Measurements from ENCODE around the gene PRPSAP1. TPM values are rescaled to one million over a fixed set of nuclear protein-coding genes. Genes with fewer than 3 reads are reported as not detected.
"Not testable (repeated sequence)": the region's sequence is repeated elsewhere in the genome, so short reads cannot be mapped to it uniquely, and the experiment has no call there.

The PRPSAP1 gene
- total RNA-seq, 1 experiment from 2014 or later = 31.7 TPM

DNA sequence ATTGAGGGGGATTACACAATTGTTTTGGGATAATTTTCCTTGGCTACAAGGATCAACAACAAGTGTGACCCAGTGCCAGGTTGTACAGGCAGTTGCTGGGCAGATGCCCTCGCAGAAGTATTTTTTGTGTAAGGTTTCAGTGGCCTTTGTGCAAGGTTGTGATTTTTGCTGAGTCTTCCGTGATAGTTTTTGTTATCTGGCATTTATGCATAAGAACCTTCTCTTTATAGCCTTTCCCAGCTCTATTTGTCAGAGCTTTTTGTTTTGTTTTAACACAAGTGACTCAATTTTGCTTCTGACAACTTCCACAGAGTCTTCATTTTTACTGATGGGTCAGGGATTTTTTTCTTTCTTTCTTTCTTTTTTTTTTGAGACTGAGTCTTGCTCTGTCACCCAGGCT, 6.7 kb upstream of the PRPSAP1 start:
- no peak for DNase-seq (ENCODE audit: low spot score)

DNA sequence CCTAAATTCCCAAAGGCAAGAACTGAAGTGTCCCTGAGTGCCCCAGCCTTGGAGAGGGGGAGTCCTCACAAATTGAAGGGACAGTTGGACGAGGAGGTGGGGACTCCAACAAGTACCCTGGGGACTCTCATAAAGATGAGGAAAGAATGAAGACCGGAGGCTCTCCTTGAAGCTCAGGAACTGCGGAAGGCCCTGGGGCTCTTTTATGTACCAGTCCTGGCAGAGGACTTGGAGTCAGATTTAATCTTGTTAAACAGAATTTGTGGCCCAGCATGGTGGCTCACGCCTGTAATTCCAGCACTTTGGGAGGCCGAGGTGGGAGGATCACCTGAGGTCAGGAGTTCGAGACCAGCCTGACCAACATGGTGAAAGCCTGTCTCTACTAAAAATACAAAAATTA, 6.1 kb upstream of the PRPSAP1 start:
- DNase-seq (ENCODE audit: low spot score) = not testable (repeated sequence)

DNA sequence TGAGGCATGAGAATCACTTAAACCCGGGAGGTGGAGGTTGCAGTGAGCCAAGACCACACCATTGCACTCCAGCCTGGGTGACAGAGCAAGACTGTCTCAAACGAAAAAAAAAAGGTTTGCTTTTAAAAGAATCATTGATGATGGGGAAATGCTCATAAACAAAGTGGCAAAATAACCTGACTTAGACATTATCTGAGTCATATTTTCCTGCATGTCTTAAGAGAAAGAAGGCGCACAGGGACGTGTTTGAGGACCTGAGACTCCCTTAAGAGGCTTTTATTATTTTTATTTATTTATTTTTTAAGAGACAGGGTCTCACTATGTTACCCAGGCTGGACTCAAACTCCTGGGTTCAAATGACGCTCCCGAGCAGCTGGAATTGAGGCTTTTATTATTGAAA, 5.7 kb upstream of the PRPSAP1 start:
- DNase-seq (ENCODE audit: low spot score) = no peak

- no peak for DNase-seq (ENCODE audit: low spot score)
These were observed 4.0 kb upstream of the PRPSAP1 start for GRCh38 chr17:76357597-76358158.

DNA sequence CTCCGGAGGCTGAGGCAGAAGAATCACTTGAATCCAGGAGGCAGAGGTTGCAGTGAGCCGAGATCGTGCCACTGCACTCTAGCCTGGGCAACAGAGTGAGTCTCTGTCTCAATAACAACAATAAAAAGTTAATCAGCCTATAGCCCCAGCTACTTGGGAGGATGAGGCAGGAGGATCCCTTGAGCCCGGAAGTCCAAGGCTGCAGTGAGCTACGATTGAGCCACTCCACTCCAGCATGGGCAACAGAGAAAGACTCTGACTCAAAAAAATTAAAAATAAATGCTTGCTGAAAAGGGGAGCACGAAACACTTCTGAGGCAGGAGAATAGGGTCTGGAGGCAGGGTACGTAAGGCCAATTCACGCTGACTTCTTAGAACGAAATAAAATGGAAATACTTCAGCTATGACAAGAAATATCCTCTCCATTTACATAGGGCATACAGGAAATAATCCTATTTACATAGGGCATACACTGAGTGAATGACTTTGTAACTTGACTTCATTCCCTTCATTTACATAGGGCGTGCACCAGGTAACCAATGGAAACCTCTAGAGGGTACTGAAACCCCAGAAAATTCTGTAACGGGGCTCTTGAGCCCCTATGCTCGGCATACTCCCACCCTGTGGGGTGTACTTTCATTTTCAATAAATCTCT, 3.2 kb upstream of the PRPSAP1 start:
- DNase-seq (ENCODE audit: low spot score) = no peak

- DNase-seq (ENCODE audit: low spot score) = no peak
These were observed 1.1 kb upstream of the PRPSAP1 start for GRCh38 chr17:76354747-76355310.

GRCh38 chr17:76354317-76354729, 607 bp upstream of the PRPSAP1 start:
- DNase-seq (ENCODE audit: low spot score) = no peak

DNA sequence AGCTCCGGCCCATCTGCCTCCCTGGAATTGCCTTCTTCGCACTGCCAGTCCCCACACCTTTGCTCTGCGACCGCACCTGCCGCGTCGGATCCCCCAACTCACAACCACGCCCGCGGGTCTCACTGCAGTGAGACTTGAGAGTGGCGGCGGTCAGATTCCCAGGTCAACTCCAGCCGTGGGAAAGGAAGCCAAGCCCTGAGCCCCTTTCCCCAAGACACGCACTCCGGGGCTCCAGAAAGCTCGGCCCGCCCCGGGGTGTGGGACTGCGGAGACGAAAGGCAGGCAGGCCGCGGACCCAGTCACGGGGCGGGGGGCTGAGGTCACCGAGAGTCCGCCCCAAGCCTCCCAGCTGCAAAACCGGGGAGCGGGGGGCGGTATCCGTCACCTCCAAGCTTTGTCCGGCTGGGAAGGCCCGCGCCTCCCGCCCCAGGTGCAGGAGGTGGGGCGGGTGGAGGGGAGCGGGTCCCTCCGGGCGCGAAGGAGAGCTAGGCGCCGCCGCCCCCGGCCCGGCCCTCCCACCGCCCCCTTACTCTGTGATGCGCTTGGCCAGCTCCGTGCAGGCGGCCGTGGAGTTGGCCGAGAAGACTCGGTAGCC, 615 bp downstream of the PRPSAP1 start:
- DNase-seq (ENCODE audit: low spot score) = peak; percentile 19

- DNase-seq (ENCODE audit: low spot score) = no peak
These were observed 2.1 kb downstream of the PRPSAP1 start for GRCh38 chr17:76351526-76352071.

DNA sequence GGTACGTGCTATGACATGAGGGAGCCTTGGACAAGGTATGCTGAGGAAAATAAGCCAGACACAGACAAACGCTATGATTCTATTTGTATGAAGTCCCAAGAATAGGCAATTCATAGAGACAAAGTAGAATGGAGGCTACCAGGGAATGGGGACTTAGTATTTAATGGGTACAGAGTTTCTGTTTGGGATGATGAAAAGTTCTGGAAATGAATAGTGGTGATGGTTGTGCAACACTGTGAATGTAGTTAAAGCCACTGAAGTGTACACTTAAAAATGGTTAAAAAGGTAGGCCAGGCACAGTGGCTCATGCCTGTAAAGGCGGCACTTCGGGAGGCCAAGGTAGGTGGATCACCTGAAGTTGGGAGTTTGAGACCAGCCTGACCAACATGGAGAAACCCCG, 3.3 kb downstream of the PRPSAP1 start:
- DNase-seq (ENCODE audit: low spot score) = no peak

DNA sequence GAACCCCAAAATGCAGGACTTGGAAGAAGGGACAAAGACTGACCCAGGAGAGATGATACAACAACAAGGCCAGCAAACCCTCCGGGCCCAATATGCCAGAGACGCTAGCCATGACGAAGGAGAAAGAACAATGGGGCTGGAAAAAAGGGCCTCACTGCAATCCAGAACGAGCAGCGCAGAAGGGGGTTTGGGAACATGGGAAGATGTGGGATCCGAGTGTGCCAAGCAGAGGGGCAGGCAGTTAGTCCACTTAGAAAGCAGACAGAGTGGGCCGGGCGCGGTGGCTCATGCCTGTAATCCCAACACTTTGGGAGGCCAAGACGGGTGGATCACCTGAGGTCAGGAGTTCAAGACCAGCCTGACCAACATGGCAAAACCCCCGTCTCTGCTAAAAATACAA, 6.8 kb downstream of the PRPSAP1 start:
- not testable (repeated sequence) for DNase-seq (ENCODE audit: low spot score)

DNA sequence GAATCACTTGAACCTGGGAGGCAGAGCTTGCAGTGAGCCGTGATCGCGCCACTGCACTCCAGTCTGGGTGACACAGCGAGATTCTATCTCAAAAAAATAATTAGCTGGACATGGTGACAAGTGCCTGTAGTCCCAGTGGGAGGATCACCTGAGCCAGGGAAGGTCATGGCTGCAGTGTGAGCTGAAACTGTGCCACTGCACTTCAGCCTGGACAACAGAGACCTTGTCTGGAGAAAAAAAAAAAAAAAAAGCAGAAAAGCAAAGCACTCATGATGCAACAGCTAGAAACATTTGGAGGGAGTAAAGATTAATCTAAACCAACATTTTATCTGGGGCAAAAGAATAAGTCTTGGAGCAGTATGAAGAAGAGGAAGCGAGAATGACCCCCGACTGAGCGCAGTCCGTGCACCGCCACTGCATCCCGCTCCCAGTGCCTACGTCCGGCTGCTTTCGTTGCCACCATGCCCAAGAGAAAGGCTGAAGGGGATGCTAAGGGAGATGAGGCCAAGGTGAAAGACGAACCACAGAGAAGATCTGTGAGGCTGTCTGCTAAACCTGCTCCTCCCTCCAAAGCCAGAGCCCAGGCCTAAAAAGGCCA, 8.2 kb downstream of the PRPSAP1 start:
- DNase-seq (ENCODE audit: low spot score) = no peak

GRCh38 chr17:76343106-76343505, 10.6 kb downstream of the PRPSAP1 start:
- no peak for DNase-seq (ENCODE audit: low spot score)

GRCh38 chr17:76341301-76341700, 12.4 kb downstream of the PRPSAP1 start:
- no peak for DNase-seq (ENCODE audit: low spot score)

GRCh38 chr17:76337413-76337777, 16.3 kb downstream of the PRPSAP1 start:
- DNase-seq (ENCODE audit: low spot score) = no peak

GRCh38 chr17:76336756-76337412, 16.8 kb downstream of the PRPSAP1 start:
- no peak for DNase-seq (ENCODE audit: low spot score)

DNA sequence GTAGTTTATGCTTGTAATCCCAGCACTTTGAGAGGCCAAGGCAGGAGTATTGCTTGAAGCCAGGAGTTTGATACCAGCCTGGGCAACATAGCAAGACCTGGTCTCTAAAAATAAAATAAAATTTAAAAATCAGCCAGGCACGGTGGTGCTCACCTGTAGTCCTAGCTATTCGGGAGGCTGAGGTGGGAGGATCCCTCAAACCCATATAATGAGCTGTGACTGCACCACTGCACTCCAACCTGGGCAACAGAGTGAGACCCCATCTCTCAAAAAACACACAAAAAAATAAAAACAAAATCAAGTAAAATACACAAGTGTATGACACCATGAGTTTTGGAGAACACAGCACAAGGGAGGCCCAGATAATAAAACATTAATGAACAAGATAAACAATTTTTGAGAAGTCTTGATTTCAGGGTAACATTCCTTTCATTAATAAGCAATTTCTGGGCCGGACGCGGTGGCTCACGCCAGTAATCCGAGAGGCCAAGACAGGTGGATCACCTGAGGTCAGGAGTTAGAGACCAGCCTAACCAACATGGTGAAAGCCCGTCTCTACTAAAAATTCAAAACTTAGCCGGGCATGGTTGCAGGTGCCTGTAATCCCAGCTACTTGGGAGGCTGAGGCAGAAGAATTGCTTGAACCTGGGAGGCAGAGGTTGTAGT, 17.9 kb downstream of the PRPSAP1 start:
- DNase-seq (ENCODE audit: low spot score) = no peak

GRCh38 chr17:76333673-76334505, 19.8 kb downstream of the PRPSAP1 start:
- no peak for DNase-seq (ENCODE audit: low spot score)

DNA sequence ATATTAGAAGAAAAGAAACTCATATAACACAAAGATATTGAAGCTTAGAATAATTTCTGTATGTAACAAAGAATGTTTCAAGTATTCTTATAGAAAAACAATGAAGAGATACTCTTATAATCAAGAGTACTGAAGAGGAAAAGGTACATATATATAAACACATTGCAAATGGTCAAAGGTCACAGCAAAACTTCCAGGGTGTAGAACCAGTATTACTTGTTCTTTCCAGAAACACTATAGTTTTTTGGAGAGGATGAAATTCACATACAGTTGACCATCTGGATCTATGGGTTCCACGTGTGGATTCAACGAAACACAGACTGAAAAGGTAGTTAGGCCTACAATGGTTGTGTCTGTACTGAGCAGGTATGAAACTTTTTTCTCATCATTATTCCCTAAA, 22.6 kb downstream of the PRPSAP1 start:
- peak; percentile 73 for DNase-seq (ENCODE audit: low spot score)

DNA sequence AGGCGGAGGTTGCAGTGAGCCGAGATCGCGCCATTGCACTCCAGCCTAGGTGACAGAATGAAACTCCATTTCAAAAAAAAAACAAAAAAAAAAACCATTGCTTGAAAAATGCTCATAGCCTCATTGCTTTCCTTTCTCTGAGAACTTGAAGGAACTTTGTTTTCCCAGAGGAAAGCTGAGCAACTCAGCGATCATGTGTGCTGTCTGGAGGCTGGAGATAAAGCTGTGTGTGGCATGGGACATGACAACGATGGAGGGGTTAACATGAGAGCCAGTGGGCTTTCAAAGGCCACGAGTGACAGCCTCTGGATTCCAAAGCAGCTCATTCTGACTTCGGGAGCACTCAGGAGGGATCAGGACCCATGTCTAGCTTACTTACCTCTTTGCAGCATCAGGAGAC, 24.1 kb downstream of the PRPSAP1 start:
- DNase-seq (ENCODE audit: low spot score) = no peak

Measured in HT-29 (cell line).